ENCODE results near the gene PTPN13.

The PTPN13 gene

GRCh38 chr4:86847571-86847970 is 253.5 kb downstream of the PTPN13 start:
- Histone ChIP-seq H3K4me1 (ENCODE audit: control insufficient read depth, insufficient read depth, low read length) (no peaks in the 10 kb centered on the region), H3K36me3 (ENCODE audit: control insufficient read depth in 2 of 2, insufficient read depth in 1 of 2, low read length in 2 of 2) (no peaks in the 10 kb centered on the region), H3K4me3 (ENCODE audit: low read depth, low read length) (no peak overlapping the region), H3K27ac (ENCODE audit: extremely low read depth, low read depth, low read length) (no peak overlapping the region), H3K9me3 (ENCODE audit: control insufficient read depth, insufficient read depth, low read depth, low read length) (no peaks in the 10 kb centered on the region)
- ChIA-PET CTCF (interaction anchor here (1.0 kb wide), 1 partner anchor 16 kb away, joined by 5 read pairs; no protein-coding TSS in a partner anchor), POLR2A (no interaction called here)
- TF ChIP-seq ZNF548 (tag by site-specific recombination; IDR thresholded peaks at IDR 0.05) (no peak), ZNF221 (tag by site-specific recombination; IDR thresholded peaks at IDR 0.05; ENCODE audit: borderline replicate concordance) (no peak), ZNF623 (tag by site-specific recombination; IDR thresholded peaks at IDR 0.05) (no peak), ZNF701 (tag by site-specific recombination; IDR thresholded peaks at IDR 0.05) (no peak), ELK4 (IDR thresholded peaks at IDR 0.05; ENCODE audit: borderline replicate concordance, low read depth, low read length) (no peak), ZNF23 (tag by site-specific recombination; IDR thresholded peaks at IDR 0.05; ENCODE audit: borderline replicate concordance) (no peak), ZNF621 (tag by site-specific recombination; IDR thresholded peaks at IDR 0.05) (no peak), ZNF133 (tag by site-specific recombination; IDR thresholded peaks at IDR 0.05) (no peak), INSM2 (tag by site-specific recombination; IDR thresholded peaks at IDR 0.05) (no peak), TRIM28 (IDR thresholded peaks at IDR 0.05; ENCODE audit: borderline replicate concordance, low read length) (no peak), ZNF792 (tag by site-specific recombination; IDR thresholded peaks at IDR 0.05) (no peak), ZFP41 (tag by site-specific recombination; IDR thresholded peaks at IDR 0.05; ENCODE audit: borderline replicate concordance) (no peak), ZNF184 (tag by site-specific recombination; IDR thresholded peaks at IDR 0.05) (no peak), ZNF629 (tag by site-specific recombination; IDR thresholded peaks at IDR 0.05) (no peak), GLI2 (tag by site-specific recombination; IDR thresholded peaks at IDR 0.05; ENCODE audit: borderline replicate concordance, low read depth) (no peak), ZNF48 (tag by site-specific recombination; IDR thresholded peaks at IDR 0.05) (no peak), ZNF280C (tag by site-specific recombination; IDR thresholded peaks at IDR 0.05) (no peak), HOXA7 (CRISPR knock-in tag; IDR thresholded peaks at IDR 0.05; ENCODE audit: borderline replicate concordance) (no peak), ZNF830 (tag by site-specific recombination; IDR thresholded peaks at IDR 0.05; ENCODE audit: low read depth) (no peak)

- H3K36me3 ChIP-seq (ENCODE audit: control insufficient read depth in 2 of 2, insufficient read depth in 1 of 2, low read length in 2 of 2), result no peaks in the 10 kb centered on the region
- no peaks in the 10 kb centered on the region for H3K9me3 ChIP-seq (ENCODE audit: control insufficient read depth, insufficient read depth, low read depth, low read length)
- ChIA-PET CTCF (interaction anchor here (1.0 kb wide), 1 partner anchor 17 kb away, joined by 5 read pairs; no protein-coding TSS in a partner anchor), POLR2A (no interaction called here)
- no peak overlapping the region for H3K4me3 ChIP-seq (ENCODE audit: low read depth, low read length)
- H3K27ac ChIP-seq (ENCODE audit: extremely low read depth, low read depth, low read length), result no peak overlapping the region
- H3K4me1 ChIP-seq (ENCODE audit: control insufficient read depth, insufficient read depth, low read length), result no peaks in the 10 kb centered on the region
- TF ChIP-seq ZNF555 (tag by site-specific recombination; conservative IDR thresholded peaks at IDR 0.05) (no peak), ZNF184 (tag by site-specific recombination; IDR thresholded peaks at IDR 0.05) (no peak), ZNF266 (tag by site-specific recombination; IDR thresholded peaks at IDR 0.05; ENCODE audit: low read depth) (no peak), ZNF777 (tag by site-specific recombination; IDR thresholded peaks at IDR 0.05; ENCODE audit: borderline replicate concordance) (no peak), ZNF248 (tag by site-specific recombination; IDR thresholded peaks at IDR 0.05) (no peak), WT1 (tag by site-specific recombination; IDR thresholded peaks at IDR 0.05) (no peak), ZNF391 (tag by site-specific recombination; IDR thresholded peaks at IDR 0.05; ENCODE audit: borderline replicate concordance, low read depth) (no peak), ZNF148 (tag by site-specific recombination; IDR thresholded peaks at IDR 0.05; ENCODE audit: borderline replicate concordance) (no peak), ZNF501 (tag by site-specific recombination; IDR thresholded peaks at IDR 0.05) (no peak), ZNF341 (tag by site-specific recombination; IDR thresholded peaks at IDR 0.05; ENCODE audit: low read depth) (no peak), ZNF19 (tag by site-specific recombination; IDR thresholded peaks at IDR 0.05; ENCODE audit: low read depth) (no peak)
Measured at GRCh38 chr4:86848136-86848535, 254.0 kb downstream of the PTPN13 start.
